GM12878 (cell line): ENCODE data around the gene ZNF771. TPM values are rescaled to one million over a fixed set of nuclear protein-coding genes. Genes with fewer than 3 reads are reported as not detected.

Experiments
- BHLHE40 ChIP-seq, 2 experiments: fragments of 450-650 bp in 1 of 2; IDR thresholded peaks; 2 replicates each; pipeline ENCODE4 v1.6.1; 2011 to 2017; ENCODE audit warnings: low read depth in 2 of 2, borderline replicate concordance in 1 of 2, improper control_type of control experiment in 1 of 2, low read length in 1 of 2, mild to moderate bottlenecking in 1 of 2
- CEBPB ChIP-seq, 2 experiments: fragments of 150-350 bp in 1 of 2; IDR thresholded peaks; 2 replicates each; pipeline ENCODE4 v1.6.1; 2012 to 2014; ENCODE audit warnings: low read depth in 2 of 2, low read length in 2 of 2, borderline replicate concordance in 1 of 2, inconsistent platforms in 1 of 2
- EED ChIP-seq: sonication (generic); IDR thresholded peaks from 2 replicates; pipeline ENCODE4 v1.6.1; 2016; ENCODE audit warnings: antibody characterized with exemption, low read depth
- EZH2 ChIP-seq: IDR thresholded peaks from 2 replicates; pipeline ENCODE4 v1.6.1; 2012; ENCODE audit warnings: low read depth, mild to moderate bottlenecking, control low read depth, inconsistent platforms, low read length, borderline replicate concordance; ENCODE audit not compliant: control insufficient read depth
- KAT2A ChIP-seq: conservative IDR thresholded peaks from 2 replicates; pipeline ENCODE4 v1.6.1; 2011; ENCODE audit warnings: low read depth, low read length; ENCODE audit not compliant: control insufficient read depth
- MTA2 ChIP-seq: fragments of 450-650 bp; IDR thresholded peaks from 2 replicates; pipeline ENCODE4 v1.6.1; 2016; ENCODE audit warnings: low read depth, mild to moderate bottlenecking, moderate library complexity
- PAX8 ChIP-seq: fragments of 450-650 bp; IDR thresholded peaks from 2 replicates; pipeline ENCODE4 v1.6.1; 2017; ENCODE audit warnings: mild to moderate bottlenecking, moderate library complexity
- ZNF384 ChIP-seq: IDR thresholded peaks from 2 replicates; pipeline ENCODE4 v1.6.1; 2012; ENCODE audit warnings: low read depth, mild to moderate bottlenecking, low read length, improper control_type of control experiment, borderline replicate concordance
- polyA plus RNA-seq, 11 experiments: library from polyadenylated mRNA; depleted of rRNA in 4 of 11; unstranded in 6 of 11; stranded (reverse) in 5 of 11; fragments of >200 nt; fragmentation: Nextera tagmentation in 4 of 11; fragmentation: Illumina TruSeq in 1 of 11; extraction: Ambion mirVana in 4 of 11; extraction: Trizol in 1 of 11; gene quantifications; 1 replicate in 1 of 11; 2 replicates in 10 of 11; pipeline versions ENCODE4 v1.2.1 to v1.2.3, GENCODE V29; 2011 to 2016; ENCODE audit warnings: inconsistent platforms in 2 of 11, missing spikeins in 2 of 11, low read depth in 1 of 11
- total RNA-seq, 4 experiments: library from RNA; depleted of rRNA in 3 of 4; stranded (reverse); fragments of >200 nt in 3 of 4; fragmentation: Illumina TruSeq in 1 of 4; extraction: Trizol in 1 of 4; gene quantifications; 2 replicates each; pipeline versions ENCODE4 v1.2.1 to v1.2.3, GENCODE V29; 2013 to 2021
- TF ChIP-seq, protein P1 (sequence below): fragments of 450-650 bp; IDR thresholded peaks from 2 replicates; pipeline ENCODE4 v1.6.1; 2017; ENCODE audit warnings: borderline replicate concordance
- TF ChIP-seq, protein P2 (sequence below): fragments of 450-650 bp; formaldehyde crosslinking; IDR thresholded peaks from 2 replicates; pipeline ENCODE4 v1.5.0; 2022; ENCODE audit warnings: mild to moderate bottlenecking, missing genetic modification characterization
- TF ChIP-seq, protein P3 (sequence below): fragments of 450-650 bp; formaldehyde crosslinking; IDR thresholded peaks from 2 replicates; pipeline ENCODE4 v1.4.0; 2020; ENCODE audit warnings: mild to moderate bottlenecking, moderate library complexity
- TF ChIP-seq, protein P4 (sequence below): fragments of 450-650 bp; IDR thresholded peaks from 2 replicates; pipeline ENCODE4 v1.6.1; 2017; ENCODE audit warnings: mild to moderate bottlenecking, moderate library complexity
- TF ChIP-seq, protein P5 (sequence below): IDR thresholded peaks from 2 replicates; pipeline ENCODE4 v1.6.1; 2012; ENCODE audit warnings: low read depth, low read length, improper control_type of control experiment

Gene ZNF771
- total and polyA plus RNA-seq, 10 of the 15 experiments (the other 5 are each of a cell fraction or from before 2014, with no cell fraction given) = 0.98 to 7.6 (median 3.7) TPM

DNA sequence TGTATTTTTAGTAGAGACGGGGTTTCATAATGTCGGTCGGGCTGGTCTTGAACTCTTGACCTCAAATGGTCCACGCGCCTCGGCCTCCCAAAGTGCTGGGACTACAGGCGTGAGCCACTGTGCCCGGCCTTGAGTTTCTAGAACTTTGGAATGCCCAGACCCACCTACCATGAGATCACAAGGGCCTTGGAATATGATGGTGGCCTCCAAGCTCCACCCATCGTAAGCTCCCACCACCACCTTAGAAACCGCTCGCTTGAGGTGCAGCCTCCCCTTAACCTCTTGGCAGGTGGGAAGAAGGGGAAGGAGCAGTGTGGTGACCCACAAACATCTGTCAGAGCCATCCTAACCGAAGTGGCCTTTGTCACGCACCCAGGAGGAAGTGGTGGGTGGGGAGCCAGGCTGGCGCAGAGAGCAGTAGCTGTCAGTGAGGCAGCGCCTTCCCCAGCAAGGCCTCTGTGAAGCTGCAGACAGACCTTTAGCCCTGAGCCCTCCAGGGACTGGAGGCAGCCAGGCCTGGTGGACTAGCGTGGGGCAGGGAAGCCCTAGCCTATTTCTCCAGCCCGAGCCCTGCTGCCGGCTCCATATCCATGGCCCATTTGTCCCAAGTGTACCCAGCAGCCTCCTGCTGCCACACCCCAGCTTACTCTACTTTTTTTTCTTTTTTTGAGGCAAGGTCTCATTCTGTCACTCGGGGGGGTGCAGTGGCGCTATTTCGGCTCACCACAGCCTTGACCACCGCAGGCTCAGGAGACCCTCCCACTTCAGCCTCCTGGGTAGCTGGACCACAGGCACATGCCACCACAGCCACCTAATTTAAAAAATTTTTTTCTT lies 51.4 kb downstream of the ZNF771 start (continued):
- TF ChIP-seq CEBPB (IDR thresholded peaks at IDR 0.05; ENCODE audit: borderline replicate concordance in 1 of 2, low read depth in 2 of 2, low read length in 2 of 2) (no peak), ZNF384 (peak; percentile 70; the same call in 1 of the 2 replicates), KAT2A (no peak), EED (peak; percentile 99), EZH2 (no peak), MTA2 (peak; percentile 96), BHLHE40 (IDR thresholded peaks at IDR 0.05; ENCODE audit: borderline replicate concordance in 1 of 2, low read depth in 2 of 2, low read length in 1 of 2) (peak; percentile 90 to 94), PAX8 (no peak)
- TF ChIP-seq, protein P1, sequence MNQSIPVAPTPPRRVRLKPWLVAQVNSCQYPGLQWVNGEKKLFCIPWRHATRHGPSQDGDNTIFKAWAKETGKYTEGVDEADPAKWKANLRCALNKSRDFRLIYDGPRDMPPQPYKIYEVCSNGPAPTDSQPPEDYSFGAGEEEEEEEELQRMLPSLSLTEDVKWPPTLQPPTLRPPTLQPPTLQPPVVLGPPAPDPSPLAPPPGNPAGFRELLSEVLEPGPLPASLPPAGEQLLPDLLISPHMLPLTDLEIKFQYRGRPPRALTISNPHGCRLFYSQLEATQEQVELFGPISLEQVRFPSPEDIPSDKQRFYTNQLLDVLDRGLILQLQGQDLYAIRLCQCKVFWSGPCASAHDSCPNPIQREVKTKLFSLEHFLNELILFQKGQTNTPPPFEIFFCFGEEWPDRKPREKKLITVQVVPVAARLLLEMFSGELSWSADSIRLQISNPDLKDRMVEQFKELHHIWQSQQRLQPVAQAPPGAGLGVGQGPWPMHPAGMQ = peak; percentile 82
- TF ChIP-seq, protein P2, sequence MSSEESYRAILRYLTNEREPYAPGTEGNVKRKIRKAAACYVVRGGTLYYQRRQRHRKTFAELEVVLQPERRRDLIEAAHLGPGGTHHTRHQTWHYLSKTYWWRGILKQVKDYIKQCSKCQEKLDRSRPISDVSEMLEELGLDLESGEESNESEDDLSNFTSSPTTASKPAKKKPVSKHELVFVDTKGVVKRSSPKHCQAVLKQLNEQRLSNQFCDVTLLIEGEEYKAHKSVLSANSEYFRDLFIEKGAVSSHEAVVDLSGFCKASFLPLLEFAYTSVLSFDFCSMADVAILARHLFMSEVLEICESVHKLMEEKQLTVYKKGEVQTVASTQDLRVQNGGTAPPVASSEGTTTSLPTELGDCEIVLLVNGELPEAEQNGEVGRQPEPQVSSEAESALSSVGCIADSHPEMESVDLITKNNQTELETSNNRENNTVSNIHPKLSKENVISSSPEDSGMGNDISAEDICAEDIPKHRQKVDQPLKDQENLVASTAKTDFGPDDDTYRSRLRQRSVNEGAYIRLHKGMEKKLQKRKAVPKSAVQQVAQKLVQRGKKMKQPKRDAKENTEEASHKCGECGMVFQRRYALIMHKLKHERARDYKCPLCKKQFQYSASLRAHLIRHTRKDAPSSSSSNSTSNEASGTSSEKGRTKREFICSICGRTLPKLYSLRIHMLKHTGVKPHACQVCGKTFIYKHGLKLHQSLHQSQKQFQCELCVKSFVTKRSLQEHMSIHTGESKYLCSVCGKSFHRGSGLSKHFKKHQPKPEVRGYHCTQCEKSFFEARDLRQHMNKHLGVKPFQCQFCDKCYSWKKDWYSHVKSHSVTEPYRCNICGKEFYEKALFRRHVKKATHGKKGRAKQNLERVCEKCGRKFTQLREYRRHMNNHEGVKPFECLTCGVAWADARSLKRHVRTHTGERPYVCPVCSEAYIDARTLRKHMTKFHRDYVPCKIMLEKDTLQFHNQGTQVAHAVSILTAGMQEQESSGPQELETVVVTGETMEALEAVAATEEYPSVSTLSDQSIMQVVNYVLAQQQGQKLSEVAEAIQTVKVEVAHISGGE (CRISPR knock-in tag) = no peak
- TF ChIP-seq, protein P3, sequence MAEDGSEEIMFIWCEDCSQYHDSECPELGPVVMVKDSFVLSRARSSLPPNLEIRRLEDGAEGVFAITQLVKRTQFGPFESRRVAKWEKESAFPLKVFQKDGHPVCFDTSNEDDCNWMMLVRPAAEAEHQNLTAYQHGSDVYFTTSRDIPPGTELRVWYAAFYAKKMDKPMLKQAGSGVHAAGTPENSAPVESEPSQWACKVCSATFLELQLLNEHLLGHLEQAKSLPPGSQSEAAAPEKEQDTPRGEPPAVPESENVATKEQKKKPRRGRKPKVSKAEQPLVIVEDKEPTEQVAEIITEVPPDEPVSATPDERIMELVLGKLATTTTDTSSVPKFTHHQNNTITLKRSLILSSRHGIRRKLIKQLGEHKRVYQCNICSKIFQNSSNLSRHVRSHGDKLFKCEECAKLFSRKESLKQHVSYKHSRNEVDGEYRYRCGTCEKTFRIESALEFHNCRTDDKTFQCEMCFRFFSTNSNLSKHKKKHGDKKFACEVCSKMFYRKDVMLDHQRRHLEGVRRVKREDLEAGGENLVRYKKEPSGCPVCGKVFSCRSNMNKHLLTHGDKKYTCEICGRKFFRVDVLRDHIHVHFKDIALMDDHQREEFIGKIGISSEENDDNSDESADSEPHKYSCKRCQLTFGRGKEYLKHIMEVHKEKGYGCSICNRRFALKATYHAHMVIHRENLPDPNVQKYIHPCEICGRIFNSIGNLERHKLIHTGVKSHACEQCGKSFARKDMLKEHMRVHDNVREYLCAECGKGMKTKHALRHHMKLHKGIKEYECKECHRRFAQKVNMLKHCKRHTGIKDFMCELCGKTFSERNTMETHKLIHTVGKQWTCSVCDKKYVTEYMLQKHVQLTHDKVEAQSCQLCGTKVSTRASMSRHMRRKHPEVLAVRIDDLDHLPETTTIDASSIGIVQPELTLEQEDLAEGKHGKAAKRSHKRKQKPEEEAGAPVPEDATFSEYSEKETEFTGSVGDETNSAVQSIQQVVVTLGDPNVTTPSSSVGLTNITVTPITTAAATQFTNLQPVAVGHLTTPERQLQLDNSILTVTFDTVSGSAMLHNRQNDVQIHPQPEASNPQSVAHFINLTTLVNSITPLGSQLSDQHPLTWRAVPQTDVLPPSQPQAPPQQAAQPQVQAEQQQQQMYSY = no peak
- TF ChIP-seq, protein P4, sequence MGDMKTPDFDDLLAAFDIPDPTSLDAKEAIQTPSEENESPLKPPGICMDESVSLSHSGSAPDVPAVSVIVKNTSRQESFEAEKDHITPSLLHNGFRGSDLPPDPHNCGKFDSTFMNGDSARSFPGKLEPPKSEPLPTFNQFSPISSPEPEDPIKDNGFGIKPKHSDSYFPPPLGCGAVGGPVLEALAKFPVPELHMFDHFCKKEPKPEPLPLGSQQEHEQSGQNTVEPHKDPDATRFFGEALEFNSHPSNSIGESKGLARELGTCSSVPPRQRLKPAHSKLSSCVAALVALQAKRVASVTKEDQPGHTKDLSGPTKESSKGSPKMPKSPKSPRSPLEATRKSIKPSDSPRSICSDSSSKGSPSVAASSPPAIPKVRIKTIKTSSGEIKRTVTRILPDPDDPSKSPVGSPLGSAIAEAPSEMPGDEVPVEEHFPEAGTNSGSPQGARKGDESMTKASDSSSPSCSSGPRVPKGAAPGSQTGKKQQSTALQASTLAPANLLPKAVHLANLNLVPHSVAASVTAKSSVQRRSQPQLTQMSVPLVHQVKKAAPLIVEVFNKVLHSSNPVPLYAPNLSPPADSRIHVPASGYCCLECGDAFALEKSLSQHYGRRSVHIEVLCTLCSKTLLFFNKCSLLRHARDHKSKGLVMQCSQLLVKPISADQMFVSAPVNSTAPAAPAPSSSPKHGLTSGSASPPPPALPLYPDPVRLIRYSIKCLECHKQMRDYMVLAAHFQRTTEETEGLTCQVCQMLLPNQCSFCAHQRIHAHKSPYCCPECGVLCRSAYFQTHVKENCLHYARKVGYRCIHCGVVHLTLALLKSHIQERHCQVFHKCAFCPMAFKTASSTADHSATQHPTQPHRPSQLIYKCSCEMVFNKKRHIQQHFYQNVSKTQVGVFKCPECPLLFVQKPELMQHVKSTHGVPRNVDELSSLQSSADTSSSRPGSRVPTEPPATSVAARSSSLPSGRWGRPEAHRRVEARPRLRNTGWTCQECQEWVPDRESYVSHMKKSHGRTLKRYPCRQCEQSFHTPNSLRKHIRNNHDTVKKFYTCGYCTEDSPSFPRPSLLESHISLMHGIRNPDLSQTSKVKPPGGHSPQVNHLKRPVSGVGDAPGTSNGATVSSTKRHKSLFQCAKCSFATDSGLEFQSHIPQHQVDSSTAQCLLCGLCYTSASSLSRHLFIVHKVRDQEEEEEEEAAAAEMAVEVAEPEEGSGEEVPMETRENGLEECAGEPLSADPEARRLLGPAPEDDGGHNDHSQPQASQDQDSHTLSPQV = 0 out of 2 replicates have a peak, but pooled peaks have one; percentile 58
- TF ChIP-seq, protein P5, sequence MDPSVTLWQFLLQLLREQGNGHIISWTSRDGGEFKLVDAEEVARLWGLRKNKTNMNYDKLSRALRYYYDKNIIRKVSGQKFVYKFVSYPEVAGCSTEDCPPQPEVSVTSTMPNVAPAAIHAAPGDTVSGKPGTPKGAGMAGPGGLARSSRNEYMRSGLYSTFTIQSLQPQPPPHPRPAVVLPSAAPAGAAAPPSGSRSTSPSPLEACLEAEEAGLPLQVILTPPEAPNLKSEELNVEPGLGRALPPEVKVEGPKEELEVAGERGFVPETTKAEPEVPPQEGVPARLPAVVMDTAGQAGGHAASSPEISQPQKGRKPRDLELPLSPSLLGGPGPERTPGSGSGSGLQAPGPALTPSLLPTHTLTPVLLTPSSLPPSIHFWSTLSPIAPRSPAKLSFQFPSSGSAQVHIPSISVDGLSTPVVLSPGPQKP = peak; percentile 48; the same call in 1 of the 2 replicates
